GM20000 (cell line): ENCODE results near the gene SFI1.
"Not testable (repeated sequence)": the region's sequence is repeated elsewhere in the genome, so short reads cannot be mapped to it uniquely, and the experiment has no call there.

ENCODE experiments used
- DNase-seq: peaks from one replicate; pipeline ENCODE4 v3.0.0; 2012; ENCODE audit warnings: low spot score
- CTCF ChIP-seq: IDR thresholded peaks from 2 replicates; pipeline ENCODE4 v1.5.1; 2012; ENCODE audit warnings: mild to moderate bottlenecking, control low read depth; ENCODE audit errors: extremely low read depth, missing control alignments

SFI1 gene

DNA sequence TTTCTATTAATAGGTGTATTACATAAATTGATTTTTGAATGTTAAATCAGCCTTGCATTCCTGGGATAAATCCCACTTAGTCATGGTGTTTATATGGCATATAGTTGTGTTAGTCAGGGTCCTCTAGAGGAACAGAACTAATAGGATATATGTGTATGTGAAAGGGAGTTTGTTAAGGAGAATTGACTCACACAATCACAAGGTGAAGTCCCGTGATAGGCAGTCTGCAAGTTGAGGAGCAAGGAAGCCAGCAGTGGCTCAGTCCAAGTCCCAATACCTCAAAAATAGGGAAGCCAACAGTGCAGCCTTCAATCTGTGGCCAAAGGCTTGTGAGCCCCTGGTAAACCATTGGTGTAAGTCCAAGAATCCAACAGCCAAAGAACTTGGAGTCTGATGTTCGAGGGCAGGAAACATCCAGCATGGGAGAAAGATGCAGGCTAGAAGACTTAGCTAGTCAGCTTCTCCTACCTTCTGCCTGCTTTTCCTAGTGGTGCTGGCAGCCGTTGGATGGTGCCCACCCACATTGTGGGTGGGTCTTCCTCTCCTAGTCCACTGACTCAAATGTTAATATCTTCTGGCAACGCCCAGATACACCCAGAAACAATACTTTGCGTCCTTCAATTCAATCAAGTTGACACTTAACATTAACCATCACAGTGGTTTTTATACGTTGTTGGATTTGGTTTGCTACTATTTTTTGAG is 12.9 kb downstream of the SFI1 start:
- TF ChIP-seq CTCF = no peak
- DNase-seq = no peak

- TF ChIP-seq CTCF = no peak
- DNase-seq = no peak
Observed at GRCh38 chr22:31520051-31520450, 23.7 kb downstream of the SFI1 start.

DNA sequence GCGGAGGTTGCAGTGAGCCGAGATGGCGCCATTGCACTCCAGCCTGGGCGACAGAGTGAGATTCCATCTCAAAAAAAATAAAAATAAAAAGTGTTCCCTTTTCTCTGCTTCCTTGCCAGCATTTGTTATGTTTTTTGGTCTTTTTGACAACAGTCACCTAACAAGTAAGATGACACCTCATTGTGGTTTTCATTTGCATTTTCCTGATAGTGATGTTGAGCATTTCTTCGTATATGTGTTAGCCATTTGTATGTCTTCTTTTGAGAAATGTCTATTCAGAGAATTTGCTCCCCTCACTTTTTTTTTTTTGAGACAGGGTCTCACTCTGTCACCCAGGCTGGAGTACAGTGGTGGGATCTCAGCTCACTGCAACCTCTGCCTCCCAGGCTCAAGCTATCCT is 27.8 kb downstream of the SFI1 start:
- not testable (repeated sequence) for DNase-seq

GRCh38 chr22:31526270-31526669 is 29.9 kb downstream of the SFI1 start:
- no peak for DNase-seq
- no peak for TF ChIP-seq CTCF

GRCh38 chr22:31530823-31531195 is 34.5 kb downstream of the SFI1 start:
- TF ChIP-seq CTCF = no peak
- no peak for DNase-seq

GRCh38 chr22:31532060-31532459 is 35.7 kb downstream of the SFI1 start:
- TF ChIP-seq CTCF = no peak
- DNase-seq = no peak

DNA sequence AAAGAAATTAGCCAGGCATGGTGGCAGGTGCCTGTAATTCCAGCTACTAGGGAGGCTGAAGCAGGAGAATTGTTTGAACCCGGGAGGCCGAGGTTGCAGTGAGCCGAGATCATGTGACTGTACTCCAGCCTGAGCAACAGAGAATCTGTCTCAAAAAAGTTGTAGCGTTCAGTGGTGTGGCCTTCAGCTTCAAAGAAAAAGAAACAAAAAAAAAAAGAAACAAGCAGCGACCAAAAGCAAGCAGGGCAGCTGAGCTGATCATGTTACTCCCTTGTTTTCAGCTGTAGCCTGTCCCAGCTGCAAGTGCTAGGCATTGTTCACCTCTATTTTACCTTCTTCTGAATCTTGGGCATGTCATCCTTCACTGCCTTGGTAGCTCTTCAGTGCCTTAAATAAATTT is 37.0 kb downstream of the SFI1 start:
- no peak for TF ChIP-seq CTCF
- DNase-seq = no peak

GRCh38 chr22:31537019-31537535 is 40.7 kb downstream of the SFI1 start:
- no peak for TF ChIP-seq CTCF
- peak; percentile 58 for DNase-seq
